ENCODE measurements around the gene SCUBE2. TPM values are rescaled to one million over a fixed set of nuclear protein-coding genes. Genes with fewer than 3 reads are reported as not detected.
A peak's percentile ranks its signal among the peaks of the same experiment; 100 is the strongest.

The SCUBE2 gene
- total RNA-seq, 1 donor from 2014 or later, result 2.5 TPM

GRCh38 chr11:9004183-9004926, 87.0 kb downstream of the SCUBE2 start:
- H3K27me3 Mint-ChIP-seq (ENCODE audit: unreplicated experiment), result peaks cover 11% of the 10 kb centered on the region
- peaks cover 5% of the 10 kb centered on the region for H3K9me3 Mint-ChIP-seq (ENCODE audit: unreplicated experiment)
- peak overlapping the region; percentile 78 for H3K4me3 Mint-ChIP-seq (ENCODE audit: unreplicated experiment)
- no peaks in the 10 kb centered on the region for H3K36me3 Mint-ChIP-seq (ENCODE audit: unreplicated experiment)
- DNase-seq, result peak; percentile 37
- TF ChIP-seq, protein P1, sequence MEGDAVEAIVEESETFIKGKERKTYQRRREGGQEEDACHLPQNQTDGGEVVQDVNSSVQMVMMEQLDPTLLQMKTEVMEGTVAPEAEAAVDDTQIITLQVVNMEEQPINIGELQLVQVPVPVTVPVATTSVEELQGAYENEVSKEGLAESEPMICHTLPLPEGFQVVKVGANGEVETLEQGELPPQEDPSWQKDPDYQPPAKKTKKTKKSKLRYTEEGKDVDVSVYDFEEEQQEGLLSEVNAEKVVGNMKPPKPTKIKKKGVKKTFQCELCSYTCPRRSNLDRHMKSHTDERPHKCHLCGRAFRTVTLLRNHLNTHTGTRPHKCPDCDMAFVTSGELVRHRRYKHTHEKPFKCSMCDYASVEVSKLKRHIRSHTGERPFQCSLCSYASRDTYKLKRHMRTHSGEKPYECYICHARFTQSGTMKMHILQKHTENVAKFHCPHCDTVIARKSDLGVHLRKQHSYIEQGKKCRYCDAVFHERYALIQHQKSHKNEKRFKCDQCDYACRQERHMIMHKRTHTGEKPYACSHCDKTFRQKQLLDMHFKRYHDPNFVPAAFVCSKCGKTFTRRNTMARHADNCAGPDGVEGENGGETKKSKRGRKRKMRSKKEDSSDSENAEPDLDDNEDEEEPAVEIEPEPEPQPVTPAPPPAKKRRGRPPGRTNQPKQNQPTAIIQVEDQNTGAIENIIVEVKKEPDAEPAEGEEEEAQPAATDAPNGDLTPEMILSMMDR (IDR thresholded peaks at IDR 0.05; ENCODE audit: partially characterized antibody, unreplicated experiment), result no peak
- no peaks in the 10 kb centered on the region for H3K4me1 Mint-ChIP-seq (ENCODE audit: low read depth, unreplicated experiment)
- H3K27ac Mint-ChIP-seq (ENCODE audit: unreplicated experiment), result no peak overlapping the region

DNA sequence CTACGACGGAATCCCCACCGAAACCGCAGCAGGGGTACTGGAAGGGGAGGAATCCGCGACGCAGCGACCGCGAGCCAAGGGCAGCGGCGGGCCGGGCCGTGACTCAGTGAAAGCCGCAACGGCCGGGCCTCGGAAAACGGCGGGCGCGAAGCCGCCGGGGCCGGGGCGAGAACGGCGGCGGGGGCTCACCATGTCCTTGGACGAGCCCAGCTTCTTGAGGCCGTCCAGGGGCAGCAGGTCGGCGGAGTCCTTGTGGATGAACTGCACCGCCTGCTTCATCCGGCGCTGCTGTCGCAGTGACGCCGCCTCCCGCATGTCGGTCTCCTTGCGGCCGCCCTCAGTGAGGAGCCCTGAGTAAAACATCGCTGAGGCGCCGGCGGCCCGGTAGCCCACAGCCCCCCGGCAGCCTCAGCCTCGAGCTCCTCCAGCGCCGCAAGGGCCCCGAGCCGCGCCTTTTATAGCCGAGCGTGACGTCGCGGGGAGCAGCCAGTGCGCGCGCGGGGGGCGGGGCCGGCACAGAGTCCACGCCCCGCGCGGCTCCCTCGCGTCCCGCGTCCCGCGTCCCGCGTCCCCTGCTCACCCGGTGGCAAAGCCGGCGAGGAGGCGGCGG, 87.7 kb downstream of the SCUBE2 start, which contains the start of gene NRIP3:
Gene NRIP3 (minus strand): TSS at position 429 of the 610 bp plus-strand sequence. CDS start 66 bp downstream, at position 363.
- H3K27me3 Mint-ChIP-seq (ENCODE audit: unreplicated experiment), result peaks cover 11% of the 10 kb centered on the region
- H3K4me1 Mint-ChIP-seq (ENCODE audit: low read depth, unreplicated experiment), result no peaks in the 10 kb centered on the region

GRCh38 chr11:9002920-9003572, 88.4 kb downstream of the SCUBE2 start:
- peaks cover 11% of the 10 kb centered on the region for H3K27me3 Mint-ChIP-seq (ENCODE audit: unreplicated experiment)
- peaks cover 5% of the 10 kb centered on the region for H3K9me3 Mint-ChIP-seq (ENCODE audit: unreplicated experiment)
- no peaks in the 10 kb centered on the region for H3K36me3 Mint-ChIP-seq (ENCODE audit: unreplicated experiment)
- no peak for DNase-seq
- H3K4me1 Mint-ChIP-seq (ENCODE audit: low read depth, unreplicated experiment), result no peaks in the 10 kb centered on the region
- TF ChIP-seq, protein P1 (IDR thresholded peaks at IDR 0.05; ENCODE audit: partially characterized antibody, unreplicated experiment), result no peak
- H3K4me3 Mint-ChIP-seq (ENCODE audit: unreplicated experiment), result peak overlapping the region; percentile 93
- no peak overlapping the region for H3K27ac Mint-ChIP-seq (ENCODE audit: unreplicated experiment)

More for the DNA sequence above, 87.7 kb downstream of the SCUBE2 start, which contains the start of gene NRIP3:
- Mint-ChIP-seq H3K36me3 (ENCODE audit: unreplicated experiment) (no peaks in the 10 kb centered on the region), H3K27ac (ENCODE audit: unreplicated experiment) (no peak within 1 kb of the TSS), H3K9me3 (ENCODE audit: unreplicated experiment) (peaks cover 5% of the 10 kb centered on the region), H3K4me3 (ENCODE audit: unreplicated experiment) (peak within 1 kb of the TSS; percentile 93)
- TF ChIP-seq, protein P1 (IDR thresholded peaks at IDR 0.05; ENCODE audit: partially characterized antibody, unreplicated experiment), result no peak
- DNase-seq, result peak; percentile 74

DNA sequence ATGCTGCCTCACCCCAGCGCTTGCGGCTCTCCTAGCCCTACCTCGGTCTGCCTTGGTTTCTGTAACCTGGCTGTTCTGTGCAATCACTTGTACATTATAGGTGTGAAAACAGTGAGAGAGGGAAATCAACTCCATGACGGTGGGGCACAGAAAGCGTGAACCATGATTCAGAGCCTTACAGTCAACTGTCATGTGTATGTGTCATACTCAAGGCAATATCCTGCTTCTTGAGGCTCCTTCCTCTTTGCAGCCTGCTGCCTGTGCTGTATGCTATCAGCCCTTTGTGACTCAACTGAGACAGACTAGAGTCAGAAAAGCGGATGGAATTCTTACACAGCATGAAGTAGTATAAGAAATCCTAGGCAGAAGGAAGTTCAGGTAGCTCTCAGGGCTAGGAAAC, 89.7 kb downstream of the SCUBE2 start:
- DNase-seq, result no peak
- Mint-ChIP-seq H3K9me3 (ENCODE audit: unreplicated experiment) (peaks cover 5% of the 10 kb centered on the region), H3K27me3 (ENCODE audit: unreplicated experiment) (peaks cover 11% of the 10 kb centered on the region), H3K27ac (ENCODE audit: unreplicated experiment) (no peak overlapping the region), H3K4me3 (ENCODE audit: unreplicated experiment) (no peak overlapping the region), H3K4me1 (ENCODE audit: low read depth, unreplicated experiment) (no peaks in the 10 kb centered on the region), H3K36me3 (ENCODE audit: unreplicated experiment) (no peaks in the 10 kb centered on the region)
- TF ChIP-seq, protein P1 (IDR thresholded peaks at IDR 0.05; ENCODE audit: partially characterized antibody, unreplicated experiment), result no peak
